Retinal pigment epithelial cell (primary cell): ENCODE results near the gene CHI3L1.
A peak's percentile ranks its signal among the peaks of the same experiment; 100 is the strongest.

Experiments used
- DNase-seq: peaks from one replicate; pipeline ENCODE4 v3.0.0-alpha.2; 2010; ENCODE audit warnings: low read depth
- H3K4me3 ChIP-seq: 2 replicates; pipeline ENCODE4 v1.5.1; 2011; ENCODE audit warnings: mild to moderate bottlenecking, low read length, control low read depth, moderate library complexity
- CTCF ChIP-seq: conservative IDR thresholded peaks from 2 replicates; pipeline ENCODE4 v1.5.1; 2011; ENCODE audit warnings: low read depth, low read length, control low read depth, inconsistent platforms

Gene CHI3L1

GRCh38 chr1:203140743-203141520 lies 45.6 kb downstream of the CHI3L1 start:
- no peak for TF ChIP-seq CTCF

GRCh38 chr1:203139976-203140475 lies 46.5 kb downstream of the CHI3L1 start:
- H3K4me3 ChIP-seq: no peak overlapping the region
- TF ChIP-seq CTCF: no peak
- DNase-seq: no peak

More at GRCh38 chr1:203140743-203141520, 45.6 kb downstream of the CHI3L1 start:
- no peak overlapping the region for H3K4me3 ChIP-seq
- no peak for DNase-seq

GRCh38 chr1:203138066-203138465 lies 48.4 kb downstream of the CHI3L1 start:
- TF ChIP-seq CTCF: no peak
- DNase-seq: no peak
- no peak overlapping the region for H3K4me3 ChIP-seq

GRCh38 chr1:203137324-203137723 lies 49.2 kb downstream of the CHI3L1 start:
- H3K4me3 ChIP-seq: no peak overlapping the region
- TF ChIP-seq CTCF: no peak
- no peak for DNase-seq

- no peak for DNase-seq
- no peak overlapping the region for H3K4me3 ChIP-seq
- peak; percentile 20 for TF ChIP-seq CTCF
Measured at GRCh38 chr1:203136409-203137042, 50.0 kb downstream of the CHI3L1 start.

- TF ChIP-seq CTCF: no peak
- H3K4me3 ChIP-seq: no peak overlapping the region
- DNase-seq: no peak
Measured at GRCh38 chr1:203135636-203136305, 50.7 kb downstream of the CHI3L1 start.
